Naive B cell (primary cell): ENCODE results near the gene PPP2R5C. TPM values are rescaled to one million over a fixed set of nuclear protein-coding genes. Genes with fewer than 3 reads are reported as not detected.

Experiments
- ATAC-seq, 2 donors: fragments of 150-1000 bp; cut with Tn5 transposase; 2 replicates each; pipeline ENCODE4 v1.10.0; 2021; ENCODE audit warnings: low read depth in 2 of 2, mild to moderate bottlenecking in 2 of 2, moderate library complexity in 2 of 2
- DNase-seq: peaks from one replicate; pipeline ENCODE4 v3.0.0; 2022
- H3K27ac Mint-ChIP-seq, 6 donors: one replicate each; pipeline ENCODE4 v1.8.0; 2020 to 2022; ENCODE audit warnings: mild to moderate bottlenecking in 6 of 6, mixed read lengths in 6 of 6, moderate library complexity in 5 of 6, inconsistent platforms in 2 of 6
- H3K27me3 Mint-ChIP-seq, 3 donors: one replicate each; pipeline ENCODE4 v1.8.0; 2021 to 2022; ENCODE audit warnings: mixed read lengths in 3 of 3, mild to moderate bottlenecking in 1 of 3
- H3K36me3 Mint-ChIP-seq, 2 donors: one replicate each; pipeline ENCODE4 v1.8.0; 2020 to 2022; ENCODE audit warnings: mixed read lengths in 2 of 2, inconsistent platforms in 1 of 2, mild to moderate bottlenecking in 1 of 2
- H3K4me1 Mint-ChIP-seq, 3 donors: one replicate each; pipeline ENCODE4 v1.8.0; 2020 to 2022; ENCODE audit warnings: mixed read lengths in 3 of 3, inconsistent platforms in 1 of 3, mild to moderate bottlenecking in 1 of 3, moderate library complexity in 1 of 3
- H3K4me3 Mint-ChIP-seq, 8 donors: one replicate each; pipeline ENCODE4 v1.8.0; 2020 to 2022; ENCODE audit warnings: mild to moderate bottlenecking in 8 of 8, mixed read lengths in 8 of 8, moderate library complexity in 8 of 8, inconsistent platforms in 2 of 8
- H3K9me3 Mint-ChIP-seq, 7 donors: one replicate each; pipeline ENCODE4 v1.8.0; 2020 to 2022; ENCODE audit warnings: mixed read lengths in 7 of 7, mild to moderate bottlenecking in 5 of 7, inconsistent platforms in 2 of 7, moderate library complexity in 1 of 7
- polyA plus RNA-seq, 6 donors: library from polyadenylated mRNA; unstranded; fragments of 300-500 nt; fragmentation: Illumina TruSeq; gene quantifications; one replicate each; pipeline ENCODE4 v1.2.3, GENCODE V29; 2021; ENCODE audit warnings: low read depth in 6 of 6

Gene PPP2R5C
- polyA plus RNA-seq, 6 donors from 2014 or later, result 64.5 to 117 (median 92.9) TPM

DNA sequence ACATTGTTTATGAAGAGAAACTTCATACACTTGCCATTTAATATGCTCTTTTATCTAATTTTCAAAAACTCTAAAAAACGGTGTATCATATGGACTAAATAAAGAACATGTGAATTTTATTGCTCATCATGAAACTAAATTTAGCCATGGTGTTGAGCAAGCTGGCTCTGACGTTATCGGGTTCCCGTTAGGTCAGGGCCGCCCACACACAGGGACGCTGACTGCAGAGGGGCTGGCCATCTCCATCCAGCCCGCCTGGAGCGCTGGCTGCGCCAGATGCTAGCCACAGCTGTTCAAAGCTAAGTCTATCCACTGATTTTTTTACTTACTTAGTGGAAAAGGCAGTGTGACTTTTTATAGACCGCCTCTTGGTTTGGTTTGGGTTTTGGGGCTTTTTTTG lies 166.3 kb downstream of the PPP2R5C start:
- no peak for DNase-seq
- no peak overlapping the region for H3K27ac Mint-ChIP-seq

DNA sequence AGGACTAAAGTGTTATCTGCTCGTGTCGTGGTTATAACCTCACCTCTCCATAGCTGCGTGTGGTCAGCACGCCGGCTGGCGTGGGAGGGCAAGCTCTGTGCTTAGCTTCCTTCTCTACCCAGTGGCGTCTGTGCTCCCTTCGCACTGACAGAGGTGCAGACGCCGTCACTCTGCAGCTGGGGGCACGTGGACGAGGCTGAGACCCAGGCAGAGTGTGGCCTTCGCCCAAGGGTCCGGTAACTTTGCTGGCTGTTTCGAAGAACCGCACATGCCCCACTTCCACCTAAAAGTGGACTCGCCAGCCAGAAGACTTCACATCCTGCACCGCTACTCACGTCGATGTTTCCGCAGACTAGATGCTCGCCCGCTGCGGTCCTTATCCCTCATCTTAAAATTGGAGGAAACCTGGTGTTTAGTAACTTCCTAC lies 166.9 kb downstream of the PPP2R5C start:
- Mint-ChIP-seq H3K27ac (no peak overlapping the region), H3K9me3 (no peaks in the 10 kb centered on the region), H3K4me1 (no peaks in the 10 kb centered on the region), H3K4me3 (no peak overlapping the region), H3K27me3 (no peaks in the 10 kb centered on the region), H3K36me3 (no peaks in the 10 kb centered on the region)
- ATAC-seq (no peak), DNase-seq (no peak)

More for the DNA sequence above, 166.3 kb downstream of the PPP2R5C start:
- Mint-ChIP-seq H3K9me3 (no peaks in the 10 kb centered on the region), H3K27me3 (no peaks in the 10 kb centered on the region), H3K4me1 (no peaks in the 10 kb centered on the region), H3K4me3 (no peak overlapping the region), H3K36me3 (no peaks in the 10 kb centered on the region)
- no peak for ATAC-seq

DNA sequence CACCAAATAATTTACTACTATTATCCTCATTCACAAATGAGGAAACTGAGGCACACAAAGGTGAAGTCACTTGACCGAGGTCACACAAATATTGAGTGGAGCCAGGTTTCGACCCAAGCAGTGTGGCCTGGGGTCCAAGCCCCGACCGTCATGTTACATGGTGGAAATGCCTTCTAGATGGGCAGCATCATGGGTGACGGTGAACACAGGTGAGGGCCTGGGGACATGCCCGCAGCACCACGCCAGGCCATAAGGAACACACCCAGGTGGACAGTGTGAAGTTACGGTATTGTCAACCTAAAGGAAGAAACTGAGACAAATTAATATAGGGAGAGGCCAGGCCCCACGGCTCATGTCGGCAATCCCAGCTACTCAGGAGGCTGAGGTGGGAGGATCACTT lies 167.6 kb downstream of the PPP2R5C start:
- Mint-ChIP-seq H3K4me1 (no peaks in the 10 kb centered on the region), H3K4me3 (peak overlapping the region in 1 of 8 donors; percentile 18), H3K36me3 (no peaks in the 10 kb centered on the region), H3K9me3 (no peaks in the 10 kb centered on the region), H3K27me3 (no peaks in the 10 kb centered on the region), H3K27ac (peak overlapping the region in 3 of 6 donors; percentile 47 to 89 (median 64))
- ATAC-seq (no peak), DNase-seq (no peak)

DNA sequence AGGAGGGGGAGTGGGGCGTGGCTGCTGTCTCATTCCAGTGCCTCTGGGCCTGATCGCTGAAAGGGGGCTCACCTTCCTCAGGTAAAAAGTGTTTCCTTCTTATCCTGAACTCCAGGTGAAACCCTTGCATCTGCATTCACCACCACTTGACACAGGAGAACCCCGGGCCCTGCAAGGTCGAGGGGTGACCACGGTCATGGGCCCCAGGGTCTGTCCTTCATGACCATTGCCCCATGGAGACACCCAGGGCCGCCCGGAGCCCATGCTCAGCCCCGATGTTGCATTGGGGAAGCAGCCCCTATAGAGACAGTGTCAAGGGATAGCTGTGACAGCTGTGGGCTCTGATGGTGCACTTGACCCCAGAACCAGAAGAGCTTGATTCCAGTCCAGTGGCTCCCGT lies 168.4 kb downstream of the PPP2R5C start:
- H3K27me3 Mint-ChIP-seq, result no peaks in the 10 kb centered on the region
- no peaks in the 10 kb centered on the region for H3K9me3 Mint-ChIP-seq
- DNase-seq (no peak), ATAC-seq (no peak)
- H3K4me1 Mint-ChIP-seq, result no peaks in the 10 kb centered on the region
- no peaks in the 10 kb centered on the region for H3K36me3 Mint-ChIP-seq
- no peak overlapping the region for H3K4me3 Mint-ChIP-seq
- peak overlapping the region in 1 of 6 donors; percentile 80 for H3K27ac Mint-ChIP-seq

DNA sequence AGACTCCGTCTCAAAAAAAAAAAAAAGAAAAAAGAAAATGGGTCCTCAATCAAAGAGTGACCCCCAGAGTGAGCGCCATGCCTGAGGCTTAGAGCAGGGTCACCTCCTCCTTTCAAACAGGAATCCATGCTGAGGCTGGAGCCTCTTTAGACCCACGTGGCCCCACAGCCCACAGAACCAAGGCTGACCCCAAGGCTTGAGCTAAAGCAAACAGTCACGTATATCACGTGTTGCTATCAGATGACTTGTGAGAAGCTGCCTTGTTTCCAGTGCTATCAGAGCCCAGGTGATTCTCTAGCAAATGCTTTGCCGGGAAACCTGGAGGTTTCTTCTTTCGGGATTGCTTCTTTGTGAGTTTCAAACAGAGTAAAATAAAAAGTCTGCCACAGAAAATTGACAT lies 171.2 kb downstream of the PPP2R5C start:
- Mint-ChIP-seq H3K4me1 (no peaks in the 10 kb centered on the region), H3K27me3 (peaks cover 0 to 5% (median 0%) of the 10 kb centered on the region in 3 donors), H3K36me3 (no peaks in the 10 kb centered on the region), H3K27ac (no peak overlapping the region), H3K9me3 (no peaks in the 10 kb centered on the region), H3K4me3 (no peak overlapping the region)
- DNase-seq, result no peak
- no peak for ATAC-seq

DNA sequence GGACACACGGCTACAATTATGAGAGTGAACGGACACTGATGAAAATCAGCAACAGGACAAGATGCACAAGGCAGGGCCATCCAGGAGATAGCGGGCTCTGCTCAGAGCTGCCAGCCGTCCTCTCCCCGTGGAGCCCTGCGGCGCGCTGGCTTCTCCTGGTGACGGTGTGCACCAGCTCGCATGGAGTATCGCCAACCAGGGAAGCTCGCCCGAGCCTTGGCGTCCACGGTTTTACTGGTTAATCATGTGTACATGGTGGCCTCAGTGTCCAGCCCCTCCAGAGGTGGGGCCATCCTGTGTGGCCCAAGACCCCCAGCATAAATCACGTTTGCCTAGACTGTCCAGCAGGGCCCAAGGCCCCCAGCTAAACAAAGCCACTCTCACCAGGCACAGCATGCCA lies 171.7 kb downstream of the PPP2R5C start:
- no peak overlapping the region for H3K27ac Mint-ChIP-seq
- no peaks in the 10 kb centered on the region for H3K4me1 Mint-ChIP-seq
- DNase-seq, result no peak
- ATAC-seq, result no peak
- no peak overlapping the region for H3K4me3 Mint-ChIP-seq
- peaks cover 0 to 6% (median 2%) of the 10 kb centered on the region in 3 donors for H3K27me3 Mint-ChIP-seq
- H3K36me3 Mint-ChIP-seq, result no peaks in the 10 kb centered on the region
- no peaks in the 10 kb centered on the region for H3K9me3 Mint-ChIP-seq

DNA sequence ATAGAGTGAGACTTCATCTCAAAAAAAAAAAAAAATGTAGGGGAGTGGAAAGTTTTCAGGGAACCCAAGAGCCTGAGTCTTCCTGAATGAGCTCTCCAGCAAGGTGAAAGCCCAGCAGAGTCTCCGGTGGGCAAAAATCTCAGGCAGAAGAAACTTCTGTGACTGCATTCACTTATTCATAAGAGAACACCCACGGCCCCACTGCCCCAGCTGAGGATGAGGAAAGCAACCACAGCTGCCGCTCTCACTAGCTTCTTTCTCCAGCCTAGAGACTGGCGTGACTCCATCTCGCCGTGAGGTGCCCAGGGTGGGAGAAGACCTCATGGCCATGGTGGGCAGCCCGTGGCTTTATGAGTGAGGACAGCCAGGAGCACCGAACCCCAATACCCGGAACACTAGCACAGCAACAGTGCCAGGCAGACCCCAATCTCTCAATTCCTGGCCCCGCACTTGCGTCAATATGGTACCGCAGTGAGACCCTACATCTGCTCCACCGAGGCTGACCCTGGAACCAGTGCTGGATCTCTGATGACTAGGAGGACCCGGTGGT lies 173.2 kb downstream of the PPP2R5C start:
- no peak for ATAC-seq
- Mint-ChIP-seq H3K36me3 (no peaks in the 10 kb centered on the region), H3K27me3 (peaks cover 0 to 16% (median 12%) of the 10 kb centered on the region in 3 donors), H3K4me3 (no peak overlapping the region), H3K27ac (no peak overlapping the region), H3K4me1 (no peaks in the 10 kb centered on the region), H3K9me3 (no peaks in the 10 kb centered on the region)
- DNase-seq, result no peak

DNA sequence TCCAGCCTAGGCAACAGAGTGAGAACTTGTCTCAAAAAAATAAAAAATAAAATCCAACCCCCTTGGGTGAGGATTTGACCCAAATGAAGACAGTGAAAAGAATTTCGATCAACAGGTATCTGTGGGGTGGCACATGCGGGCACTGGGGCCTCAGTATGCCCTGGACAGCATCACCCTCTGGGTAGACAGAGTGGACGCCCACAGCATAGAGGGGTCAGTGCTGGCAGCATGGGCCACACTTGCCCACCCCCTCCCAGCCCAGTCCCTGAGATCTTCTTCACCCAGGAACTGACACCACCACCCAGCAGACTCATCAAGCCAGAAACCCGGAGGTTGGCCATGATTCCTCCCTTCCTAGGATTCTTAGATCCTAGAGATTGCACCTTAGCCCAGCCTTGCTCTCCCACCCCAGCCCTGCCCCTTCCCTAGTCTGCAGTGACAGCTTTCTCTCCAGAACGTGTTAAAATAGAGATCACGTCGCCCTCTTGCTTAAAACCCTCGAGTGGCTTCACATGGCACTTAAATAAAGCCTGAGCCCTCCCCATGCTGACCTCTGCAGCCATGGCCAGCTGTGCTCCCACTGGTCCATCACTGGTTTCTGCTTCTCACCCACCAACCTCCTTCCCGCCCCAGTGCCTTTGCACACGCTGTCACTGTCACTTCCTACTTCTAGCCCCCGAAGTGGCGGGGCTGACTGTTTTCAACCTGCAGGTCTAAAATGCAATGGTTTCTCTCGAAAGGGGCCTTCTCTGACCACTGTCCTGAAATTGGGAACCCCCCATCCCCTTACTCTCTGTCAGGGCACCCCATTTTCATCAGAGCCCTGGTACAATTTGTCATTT lies 176.6 kb downstream of the PPP2R5C start:
- Mint-ChIP-seq H3K9me3 (peaks cover 0 to 4% (median 0%) of the 10 kb centered on the region in 7 donors), H3K27me3 (peaks cover 21 to 44% (median 41%) of the 10 kb centered on the region in 3 donors), H3K27ac (peak overlapping the region in 1 of 6 donors; percentile 52), H3K36me3 (no peaks in the 10 kb centered on the region), H3K4me3 (no peak overlapping the region), H3K4me1 (no peaks in the 10 kb centered on the region)
- DNase-seq (no peak), ATAC-seq (no peak)

DNA sequence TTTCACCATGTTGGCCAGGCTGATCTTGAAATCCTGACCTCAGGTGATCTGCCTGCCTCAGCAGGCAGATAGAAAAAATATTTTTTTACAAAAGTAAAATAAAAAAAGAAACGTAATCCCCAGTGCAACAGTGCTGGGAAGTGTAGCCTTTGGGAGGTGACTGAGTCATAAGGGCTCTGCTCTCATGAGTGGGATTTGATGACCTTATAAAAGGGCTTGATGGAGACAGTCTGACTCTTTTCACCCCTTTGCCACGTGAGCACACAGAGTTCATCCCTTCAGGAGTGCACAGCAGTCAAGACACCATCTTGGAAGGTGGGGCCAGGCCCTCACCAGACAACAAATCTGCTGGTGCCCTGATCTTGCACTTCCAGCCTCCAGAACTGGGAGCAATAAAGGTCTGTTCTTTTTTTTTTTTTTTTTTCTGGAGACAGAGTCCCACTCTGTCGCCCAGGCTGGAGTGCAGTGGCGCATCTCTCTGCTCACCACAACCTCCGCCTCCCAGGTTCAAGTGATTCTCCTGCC lies 178.2 kb downstream of the PPP2R5C start:
- H3K27me3 Mint-ChIP-seq, result peaks cover 29 to 60% (median 44%) of the 10 kb centered on the region in 3 donors
- H3K36me3 Mint-ChIP-seq, result no peaks in the 10 kb centered on the region

DNA sequence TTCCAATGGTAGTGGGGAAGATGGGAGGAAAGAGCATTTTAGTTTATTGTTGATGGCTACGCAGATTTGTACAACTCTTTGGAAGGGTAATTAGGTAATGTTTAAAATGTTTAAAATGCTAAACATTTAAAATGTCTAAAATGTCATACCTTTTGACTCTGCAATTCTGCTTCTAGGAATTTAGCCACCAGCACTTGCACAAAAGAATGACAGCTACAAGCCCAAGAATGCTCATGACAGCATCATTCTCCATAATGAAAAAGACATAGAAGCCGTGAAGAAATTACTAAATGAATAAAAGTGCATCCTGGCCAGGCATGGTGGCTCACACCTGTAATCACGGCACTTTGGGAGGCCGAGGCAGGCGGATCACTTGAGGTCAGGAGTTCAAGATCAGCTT lies 182.9 kb downstream of the PPP2R5C start:
- H3K27me3 Mint-ChIP-seq, result peaks cover 39 to 65% (median 55%) of the 10 kb centered on the region in 3 donors
- H3K36me3 Mint-ChIP-seq, result no peaks in the 10 kb centered on the region
- H3K4me1 Mint-ChIP-seq, result peaks cover 16 to 28% (median 26%) of the 10 kb centered on the region in 3 donors
- no peak overlapping the region for H3K27ac Mint-ChIP-seq
- ATAC-seq, result no peak
- peak overlapping the region in 1 of 8 donors; percentile 77 for H3K4me3 Mint-ChIP-seq
- no peak for DNase-seq
- peaks cover 0 to 7% (median 3%) of the 10 kb centered on the region in 7 donors for H3K9me3 Mint-ChIP-seq

More for the DNA sequence above, 178.2 kb downstream of the PPP2R5C start:
- H3K27ac Mint-ChIP-seq, result no peak overlapping the region
- ATAC-seq (no peak), DNase-seq (no peak)
- no peaks in the 10 kb centered on the region for H3K4me1 Mint-ChIP-seq
- no peak overlapping the region for H3K4me3 Mint-ChIP-seq
- peaks cover 0 to 4% (median 0%) of the 10 kb centered on the region in 7 donors for H3K9me3 Mint-ChIP-seq

DNA sequence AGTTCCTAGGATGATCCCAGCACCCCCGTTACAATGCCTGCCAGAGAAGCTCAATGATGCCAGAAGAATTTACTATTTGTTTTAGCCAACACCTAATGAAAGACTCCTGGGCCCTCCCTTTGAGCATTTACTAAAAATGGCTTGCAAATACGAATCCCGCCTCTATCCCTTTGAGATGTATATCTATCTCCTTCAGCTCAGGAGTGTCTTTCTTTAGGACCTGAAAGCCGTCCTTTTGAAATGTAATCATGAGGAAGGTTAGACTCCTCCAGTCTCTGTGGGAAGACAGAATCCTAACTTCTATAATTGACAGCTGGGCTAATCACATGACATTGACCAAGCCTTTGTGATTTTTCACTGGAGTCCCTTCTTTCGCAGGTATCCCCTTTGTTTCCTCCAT lies 183.7 kb downstream of the PPP2R5C start:
- Mint-ChIP-seq H3K4me1 (peaks cover 16 to 30% (median 27%) of the 10 kb centered on the region in 3 donors), H3K9me3 (peaks cover 0 to 8% (median 3%) of the 10 kb centered on the region in 7 donors), H3K4me3 (peak overlapping the region in 4 of 8 donors; percentile 13 to 77 (median 50)), H3K27ac (peak overlapping the region in 1 of 6 donors; percentile 33), H3K36me3 (no peaks in the 10 kb centered on the region), H3K27me3 (peaks cover 37 to 63% (median 52%) of the 10 kb centered on the region in 3 donors)
- ATAC-seq (no peak), DNase-seq (no peak)

DNA sequence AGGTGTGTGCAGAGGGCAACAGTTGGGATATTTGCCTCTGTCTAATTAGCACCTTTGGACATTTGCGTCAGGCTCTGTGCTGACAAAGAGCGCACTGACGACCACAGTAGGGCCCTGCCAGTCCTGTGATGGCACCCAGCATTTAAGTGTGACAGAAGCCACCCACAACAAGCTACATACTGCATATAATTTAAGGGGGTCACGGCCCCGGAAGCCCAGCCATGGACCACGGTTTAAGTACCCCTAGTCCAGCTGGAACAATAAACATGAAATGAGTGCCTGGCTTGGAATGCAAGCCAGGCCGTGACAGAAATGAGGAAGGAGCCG lies 186.0 kb downstream of the PPP2R5C start:
- DNase-seq, result no peak
- peak overlapping the region; percentile 99 to 100 (median 99) for H3K27ac Mint-ChIP-seq
- H3K4me3 Mint-ChIP-seq, result peak overlapping the region; percentile 89 to 99 (median 97)
- peaks cover 20 to 33% (median 32%) of the 10 kb centered on the region in 3 donors for H3K4me1 Mint-ChIP-seq
- peaks cover 22 to 42% (median 29%) of the 10 kb centered on the region in 3 donors for H3K27me3 Mint-ChIP-seq
- H3K36me3 Mint-ChIP-seq, result no peaks in the 10 kb centered on the region
- H3K9me3 Mint-ChIP-seq, result peaks cover 0 to 8% (median 0%) of the 10 kb centered on the region in 7 donors
- peak; percentile 10 to 23 for ATAC-seq

DNA sequence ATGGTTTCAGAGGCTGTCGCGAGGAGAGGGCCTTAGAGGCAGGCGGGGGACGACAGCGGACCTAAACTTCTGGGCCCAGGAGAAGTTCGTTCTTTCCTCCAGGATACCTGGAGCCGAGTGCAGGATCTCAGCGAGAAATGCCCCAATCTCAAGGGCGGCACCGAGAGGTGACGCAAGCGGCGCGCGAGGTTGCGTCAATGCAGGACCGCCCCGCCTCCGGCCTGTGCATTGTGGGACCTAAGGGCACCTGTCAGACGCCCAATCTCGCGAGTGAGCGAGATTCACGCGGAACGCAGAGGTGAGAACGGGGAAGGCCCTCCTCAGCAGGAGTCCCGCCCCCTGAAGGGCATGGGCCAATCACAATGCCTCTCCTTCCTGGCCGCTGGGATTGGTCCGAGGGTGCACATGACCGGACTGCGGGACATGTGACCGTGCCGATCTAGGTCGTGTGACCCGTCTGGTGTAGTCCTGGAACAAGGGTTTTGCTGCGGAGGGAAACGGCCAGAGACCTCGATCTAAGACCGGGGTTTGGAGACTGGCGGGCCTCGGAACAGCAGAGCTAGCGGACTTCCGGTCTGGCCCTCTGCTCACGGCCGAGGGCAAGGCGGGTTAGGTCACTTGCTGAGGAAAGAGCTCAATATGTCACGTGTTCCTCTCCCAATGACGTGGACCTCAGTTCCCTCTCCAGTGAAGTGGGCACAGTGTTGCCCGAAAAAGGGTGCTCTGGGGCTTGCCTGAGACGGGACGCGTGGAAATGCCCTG lies 186.6 kb downstream of the PPP2R5C start:
- Mint-ChIP-seq H3K36me3 (no peaks in the 10 kb centered on the region), H3K4me3 (peak overlapping the region; percentile 89 to 99 (median 97))
- peak; percentile 99 for DNase-seq

More for the DNA sequence above, 186.6 kb downstream of the PPP2R5C start:
- Mint-ChIP-seq H3K27me3 (peaks cover 18 to 37% (median 26%) of the 10 kb centered on the region in 3 donors), H3K27ac (peak overlapping the region; percentile 99 to 100 (median 99)), H3K4me1 (peaks cover 20 to 33% (median 32%) of the 10 kb centered on the region in 3 donors), H3K9me3 (peaks cover 0 to 8% (median 0%) of the 10 kb centered on the region in 7 donors)
- ATAC-seq, result peak; percentile 89 to 91
